SK-N-MC (cell line): Measurements from ENCODE around the gene NDUFAF2.
A peak's percentile ranks its signal among the peaks of the same experiment; 100 is the strongest.

Source experiments
- DNase-seq: peaks from one replicate; pipeline ENCODE4 v3.0.0-alpha.2; 2011; ENCODE audit warnings: low read depth, low spot score
- H3K27ac ChIP-seq: fragments of 200-600 bp; sonication (generic); 2 replicates; pipeline ENCODE4 v1.5.1; 2016; ENCODE audit warnings: mixed run types
- H3K36me3 ChIP-seq: fragments of 200-600 bp; sonication (generic); 2 replicates; pipeline ENCODE4 v1.6.1; 2017; ENCODE audit warnings: antibody characterized with exemption, low read length, mixed read lengths; ENCODE audit not compliant: insufficient read depth
- H3K4me3 ChIP-seq: fragments of 200-600 bp; sonication (generic); 2 replicates; pipeline ENCODE4 v1.5.1; 2016
- H3K9ac ChIP-seq: fragments of 200-600 bp; sonication (generic); 2 replicates; pipeline ENCODE4 v1.8.0; 2017; ENCODE audit warnings: mixed run types, mixed read lengths; ENCODE audit not compliant: insufficient read length
- H3K9me3 ChIP-seq: fragments of 200-600 bp; sonication (generic); 2 replicates; pipeline ENCODE4 v1.6.1; 2017; ENCODE audit warnings: low read depth, mild to moderate bottlenecking, antibody characterized with exemption, low read length, moderate library complexity, mixed read lengths
- EZH2 ChIP-seq: fragments of 200-600 bp; sonication (generic); IDR thresholded peaks from one replicate; pipeline ENCODE4 v1.6.1; 2017; ENCODE audit warnings: antibody characterized with exemption
- FOXP2 ChIP-seq: optimal IDR thresholded peaks from 2 replicates; pipeline ENCODE3; 2011; ENCODE audit warnings: mild to moderate bottlenecking, moderate library complexity; ENCODE audit not compliant: insufficient read depth; ENCODE audit errors: extremely low read length, control extremely low read depth
- POLR2AphosphoS5 ChIP-seq: IDR thresholded peaks from 2 replicates; pipeline ENCODE4 v1.6.1; 2012; ENCODE audit warnings: mild to moderate bottlenecking, low read depth, low read length, borderline replicate concordance

The NDUFAF2 gene

GRCh38 chr5:61151893-61152292 is 206.9 kb downstream of the NDUFAF2 start:
- TF ChIP-seq FOXP2 (no peak), EZH2 (no peak), POLR2AphosphoS5 (no peak)

DNA sequence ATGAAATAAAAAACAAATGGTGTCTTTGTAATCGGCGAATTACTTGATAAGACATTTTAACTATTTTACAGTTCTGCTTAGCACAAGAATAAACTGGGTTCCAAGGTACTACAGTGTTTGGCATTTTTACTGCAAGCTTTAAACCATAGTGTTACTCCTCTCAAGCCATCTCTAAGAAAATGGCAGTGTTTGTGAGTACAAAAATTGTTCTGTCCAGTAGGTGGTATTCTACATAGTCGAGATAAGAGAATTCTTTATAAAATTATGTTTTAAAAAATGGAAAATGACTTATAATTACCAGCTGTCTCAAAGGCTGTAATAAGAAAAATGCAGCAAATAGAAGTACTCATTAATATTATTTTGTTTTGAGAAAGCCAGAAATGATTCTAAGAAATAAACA is 214.1 kb downstream of the NDUFAF2 start:
- no peak for TF ChIP-seq FOXP2
- TF ChIP-seq EZH2, result no peak
- TF ChIP-seq POLR2AphosphoS5, result no peak
- Histone ChIP-seq H3K27ac (no peak overlapping the region), H3K36me3 (peaks cover 60% of the 10 kb centered on the region), H3K9me3 (no peaks in the 10 kb centered on the region), H3K4me3 (peak overlapping the region; percentile 1; the same call in 1 of the 2 replicates), H3K9ac (no peak overlapping the region)
- DNase-seq, result no peak

More at GRCh38 chr5:61151893-61152292, 206.9 kb downstream of the NDUFAF2 start:
- Histone ChIP-seq H3K9me3 (no peaks in the 10 kb centered on the region), H3K9ac (no peak overlapping the region), H3K27ac (no peak overlapping the region; the same call in 1 of the 2 replicates), H3K4me3 (no peak overlapping the region), H3K36me3 (peaks cover 17% of the 10 kb centered on the region)
- no peak for DNase-seq

DNA sequence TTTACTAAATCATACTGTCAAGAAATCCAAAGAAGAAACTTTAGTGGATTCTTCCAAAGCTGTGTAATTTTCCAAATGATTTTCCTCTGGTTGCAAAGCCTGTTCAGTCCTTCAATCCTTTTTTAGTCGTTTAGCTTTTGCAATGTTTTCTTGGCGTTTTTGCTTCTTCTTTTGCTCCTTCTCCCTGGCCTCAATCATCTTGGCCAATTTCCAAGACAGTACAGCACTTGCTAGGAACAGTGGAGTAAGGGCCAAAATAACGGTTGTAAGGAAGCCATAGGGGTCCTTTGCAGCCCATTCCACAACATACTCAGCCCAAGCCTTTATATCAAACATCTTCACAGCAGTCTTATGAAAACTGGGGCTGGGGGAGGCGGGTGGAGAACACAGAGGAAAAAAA is 214.8 kb downstream of the NDUFAF2 start:
- Histone ChIP-seq H3K9ac (peak overlapping the region; percentile 94), H3K4me3 (peak overlapping the region; percentile 98), H3K36me3 (peaks cover 64% of the 10 kb centered on the region), H3K9me3 (no peaks in the 10 kb centered on the region), H3K27ac (peak overlapping the region; percentile 73)
- no peak for TF ChIP-seq EZH2
- TF ChIP-seq POLR2AphosphoS5, result no peak; the same call in 1 of the 2 replicates
- no peak for TF ChIP-seq FOXP2
- DNase-seq, result no peak

GRCh38 chr5:61160497-61160896 is 215.5 kb downstream of the NDUFAF2 start:
- peak overlapping the region; percentile 98 for H3K4me3 ChIP-seq
- peaks cover 61% of the 10 kb centered on the region for H3K36me3 ChIP-seq
- no peak for DNase-seq
- H3K9ac ChIP-seq, result peak overlapping the region; percentile 94
- H3K27ac ChIP-seq, result peak overlapping the region; percentile 73
- TF ChIP-seq POLR2AphosphoS5 (peak; percentile 33; the same call in 1 of the 2 replicates), FOXP2 (no peak), EZH2 (no peak)
- no peaks in the 10 kb centered on the region for H3K9me3 ChIP-seq

DNA sequence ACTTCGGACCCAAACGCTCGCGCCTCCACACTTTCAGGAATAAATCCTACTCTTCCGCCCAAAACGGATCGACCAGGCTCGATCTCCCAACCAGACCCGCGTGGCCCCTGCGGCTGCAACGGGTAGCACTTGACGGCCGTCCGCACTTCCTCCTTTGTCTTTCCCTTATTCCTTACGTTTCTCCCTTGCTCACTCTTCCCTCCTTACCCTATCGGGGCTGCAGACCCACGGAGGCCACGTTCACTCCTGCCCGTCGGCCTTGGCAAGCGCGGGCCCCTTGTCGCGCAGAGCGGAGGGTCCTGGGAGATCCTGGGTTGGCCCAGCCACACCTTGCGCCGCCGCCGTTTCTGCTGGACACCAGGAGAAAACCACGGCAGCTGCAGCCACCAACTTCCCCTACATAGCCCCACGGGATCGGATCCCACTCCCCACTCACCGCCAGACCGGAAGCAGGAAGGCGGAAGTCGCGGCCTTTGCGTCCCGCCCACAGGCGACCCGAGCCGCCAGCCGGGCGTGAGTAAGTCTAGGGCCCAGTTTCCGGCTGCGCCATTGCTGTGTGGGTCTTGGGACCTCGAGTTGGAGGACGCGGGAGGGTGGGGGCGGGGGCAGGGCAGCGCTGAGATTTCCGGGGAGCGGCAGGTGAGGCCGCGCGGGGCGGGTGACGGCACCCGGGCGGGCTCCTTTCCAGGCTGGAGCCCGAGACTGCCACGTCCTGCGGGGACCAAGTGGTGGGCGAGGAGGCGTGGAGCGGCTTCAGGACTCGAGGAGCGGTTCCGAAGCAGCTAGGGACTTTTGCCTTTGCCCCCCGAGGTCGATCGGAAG is 217.2 kb downstream of the NDUFAF2 start, which contains the start of gene SMIM15:
Gene SMIM15 (minus strand): TSS at position 459 of the 822 bp plus-strand sequence. CDS start 2,297 bp downstream, outside the sequence.
- H3K9me3 ChIP-seq, result no peaks in the 10 kb centered on the region
- peak within 1 kb of the TSS; percentile 77 for H3K27ac ChIP-seq
- H3K4me3 ChIP-seq, result peak within 1 kb of the TSS; percentile 98
- H3K36me3 ChIP-seq, result peaks cover 44% of the 10 kb centered on the region
- peak; percentile 96 for TF ChIP-seq POLR2AphosphoS5
- TF ChIP-seq FOXP2, result no peak
- H3K9ac ChIP-seq, result peak within 1 kb of the TSS; percentile 94
- DNase-seq, result no peak

DNA sequence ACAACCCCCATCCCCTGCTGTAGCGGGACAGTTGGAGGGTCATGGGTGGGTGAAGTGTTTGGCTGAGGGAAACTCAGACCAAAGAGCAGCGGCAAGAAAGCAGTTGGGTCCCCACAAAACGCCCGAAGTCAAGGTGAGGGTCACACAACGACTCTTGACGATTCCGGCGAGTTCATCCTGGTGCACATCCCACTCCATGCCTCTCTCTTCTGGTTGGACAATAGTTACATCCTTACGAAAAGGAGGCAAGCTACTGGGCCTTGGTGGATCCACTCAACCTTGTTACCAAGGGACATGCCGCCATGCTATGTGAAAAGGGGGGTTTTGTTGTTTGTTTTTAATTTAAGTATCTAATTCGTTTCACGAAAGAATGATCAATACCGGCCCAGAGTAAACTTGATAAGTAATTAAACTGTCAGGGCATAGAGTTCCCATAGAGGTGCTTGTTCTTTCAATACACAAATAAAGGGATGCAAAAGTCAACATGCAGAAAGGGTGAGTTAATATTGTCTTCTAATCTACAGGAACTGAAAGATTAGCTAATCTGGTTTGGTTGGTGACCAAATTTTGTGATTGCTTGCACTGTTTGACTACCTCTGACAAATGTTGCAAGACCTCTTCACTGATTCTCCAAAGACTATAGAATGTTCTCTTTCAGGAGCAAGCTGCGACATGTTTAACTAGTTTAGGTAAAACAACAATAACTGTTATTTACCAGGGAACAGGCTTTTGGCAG is 218.0 kb downstream of the NDUFAF2 start:
- DNase-seq, result no peak
- peak overlapping the region; percentile 77 for H3K27ac ChIP-seq
- no peak for TF ChIP-seq EZH2
- no peak for TF ChIP-seq FOXP2
- TF ChIP-seq POLR2AphosphoS5, result no peak
- no peaks in the 10 kb centered on the region for H3K9me3 ChIP-seq
- H3K36me3 ChIP-seq, result peaks cover 36% of the 10 kb centered on the region
- H3K4me3 ChIP-seq, result peak overlapping the region; percentile 98
- peak overlapping the region; percentile 94 for H3K9ac ChIP-seq

- H3K4me3 ChIP-seq, result peak overlapping the region; percentile 98
These were observed 218.9 kb downstream of the NDUFAF2 start for GRCh38 chr5:61163905-61164304.

GRCh38 chr5:61167382-61167781 is 222.4 kb downstream of the NDUFAF2 start:
- H3K27ac ChIP-seq, result no peak overlapping the region
- H3K36me3 ChIP-seq, result peaks cover 6% of the 10 kb centered on the region
- TF ChIP-seq POLR2AphosphoS5 (no peak), EZH2 (no peak), FOXP2 (no peak)
- H3K9me3 ChIP-seq, result no peaks in the 10 kb centered on the region
- DNase-seq, result no peak
- no peak overlapping the region for H3K4me3 ChIP-seq
- H3K9ac ChIP-seq, result no peak overlapping the region

More at GRCh38 chr5:61163905-61164304, 218.9 kb downstream of the NDUFAF2 start:
- no peak overlapping the region for H3K27ac ChIP-seq
- H3K9me3 ChIP-seq, result no peaks in the 10 kb centered on the region
- peaks cover 27% of the 10 kb centered on the region for H3K36me3 ChIP-seq
- no peak for TF ChIP-seq FOXP2
- no peak for TF ChIP-seq POLR2AphosphoS5
- no peak for TF ChIP-seq EZH2
- DNase-seq, result no peak
- H3K9ac ChIP-seq, result no peak overlapping the region

DNA sequence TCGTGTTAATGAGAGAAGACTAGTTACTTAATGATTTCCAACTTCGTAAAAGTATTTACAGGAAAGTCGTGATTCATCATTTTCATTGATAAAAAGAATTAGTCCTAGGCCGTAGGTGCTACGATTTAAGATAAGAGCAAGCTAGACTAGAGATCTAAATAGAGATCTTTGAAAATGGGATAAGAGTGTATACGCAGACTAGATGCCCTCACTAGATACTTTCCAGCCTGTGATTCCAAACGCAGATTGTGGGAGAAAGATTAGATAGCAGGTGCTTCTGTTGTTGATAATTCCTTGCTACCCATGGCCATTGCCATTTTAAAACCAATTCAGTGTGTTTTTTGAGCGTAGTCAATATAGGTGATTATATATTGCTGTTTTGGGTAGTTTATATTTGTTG is 223.9 kb downstream of the NDUFAF2 start:
- DNase-seq, result no peak
- Histone ChIP-seq H3K4me3 (no peak overlapping the region), H3K9me3 (no peaks in the 10 kb centered on the region), H3K27ac (peak overlapping the region; percentile 32; the same call in 1 of the 2 replicates), H3K36me3 (peaks cover 5% of the 10 kb centered on the region), H3K9ac (no peak overlapping the region)
- TF ChIP-seq EZH2, result no peak
- no peak for TF ChIP-seq FOXP2
- no peak for TF ChIP-seq POLR2AphosphoS5
